NOMO-1 treated with dmso at 0.1 percent for 144 hours (cell line): ENCODE results near the gene FCRLA.
"Not testable (repeated sequence)": the region's sequence is repeated elsewhere in the genome, so short reads cannot be mapped to it uniquely, and the experiment has no call there.

Source experiments
- DNase-seq: peaks from one replicate; lab custom pipeline; 2025; ENCODE audit not compliant: unreplicated experiment; lab: John Stamatoyannopoulos, UW

The FCRLA gene, protein sequence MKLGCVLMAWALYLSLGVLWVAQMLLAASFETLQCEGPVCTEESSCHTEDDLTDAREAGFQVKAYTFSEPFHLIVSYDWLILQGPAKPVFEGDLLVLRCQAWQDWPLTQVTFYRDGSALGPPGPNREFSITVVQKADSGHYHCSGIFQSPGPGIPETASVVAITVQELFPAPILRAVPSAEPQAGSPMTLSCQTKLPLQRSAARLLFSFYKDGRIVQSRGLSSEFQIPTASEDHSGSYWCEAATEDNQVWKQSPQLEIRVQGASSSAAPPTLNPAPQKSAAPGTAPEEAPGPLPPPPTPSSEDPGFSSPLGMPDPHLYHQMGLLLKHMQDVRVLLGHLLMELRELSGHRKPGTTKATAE

DNA sequence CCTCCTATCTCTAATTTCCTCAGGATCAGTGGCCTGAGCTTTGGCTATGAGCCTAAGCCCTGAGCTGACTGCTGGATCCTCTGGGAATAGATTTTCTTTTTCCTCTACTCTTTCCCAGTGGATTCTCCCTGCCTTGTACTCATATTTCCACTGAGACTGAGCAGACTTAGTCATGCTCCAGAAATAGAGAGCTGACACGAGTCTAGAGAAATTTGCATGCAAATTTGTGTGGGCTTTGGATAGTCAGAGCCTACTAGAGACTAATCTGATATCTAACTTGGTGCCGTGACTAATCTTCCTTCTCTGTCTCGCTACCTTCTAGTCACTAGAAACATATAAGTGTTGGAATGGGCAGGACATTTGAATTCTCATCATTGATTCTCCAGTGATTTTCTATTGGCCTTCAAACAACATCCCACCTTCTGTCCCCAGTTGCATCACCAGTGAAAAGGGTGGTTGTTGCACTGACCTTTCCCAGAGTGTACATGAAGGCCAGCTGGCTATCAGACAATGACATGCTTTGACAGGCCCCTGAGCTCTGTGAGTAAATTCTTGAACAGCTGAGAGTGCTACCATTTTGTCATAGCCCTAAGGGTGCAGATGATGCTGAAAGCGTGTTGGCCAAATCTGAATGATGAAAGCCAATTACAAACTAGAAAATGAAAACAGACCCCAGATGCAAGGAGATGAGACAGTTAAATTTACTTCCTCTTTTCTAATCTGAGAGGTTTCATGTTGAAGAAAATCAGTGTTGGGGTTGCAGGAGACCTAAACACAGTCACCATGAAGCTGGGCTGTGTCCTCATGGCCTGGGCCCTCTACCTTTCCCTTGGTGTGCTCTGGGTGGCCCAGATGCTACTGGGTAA is at the start of gene FCRLA:
Gene FCRLA (plus strand): TSS at position 748 of the 866 bp plus-strand sequence. CDS start 36 bp downstream, at position 784.
- DNase-seq: peak; percentile 49

DNA sequence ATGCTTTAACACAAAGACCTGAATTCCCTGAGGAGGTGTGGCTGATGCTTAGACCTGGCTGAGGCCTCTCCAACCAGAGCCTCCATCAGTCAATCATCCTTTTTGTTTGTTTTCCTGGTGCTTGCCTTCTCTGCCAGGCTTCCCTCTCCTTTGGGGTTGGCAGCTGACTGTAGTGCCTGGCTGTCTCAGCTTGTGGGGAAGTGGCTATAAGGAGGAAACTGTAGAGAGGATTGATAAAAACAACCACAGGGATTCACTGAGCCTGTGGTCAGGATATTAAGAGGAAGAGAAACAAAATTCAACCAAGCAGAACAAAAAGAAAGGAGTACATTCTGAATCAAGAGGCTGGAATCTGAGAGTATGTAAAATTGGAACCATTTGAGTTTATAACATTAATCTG is 48.5 kb upstream of the FCRLA start:
- DNase-seq: not testable (repeated sequence)

DNA sequence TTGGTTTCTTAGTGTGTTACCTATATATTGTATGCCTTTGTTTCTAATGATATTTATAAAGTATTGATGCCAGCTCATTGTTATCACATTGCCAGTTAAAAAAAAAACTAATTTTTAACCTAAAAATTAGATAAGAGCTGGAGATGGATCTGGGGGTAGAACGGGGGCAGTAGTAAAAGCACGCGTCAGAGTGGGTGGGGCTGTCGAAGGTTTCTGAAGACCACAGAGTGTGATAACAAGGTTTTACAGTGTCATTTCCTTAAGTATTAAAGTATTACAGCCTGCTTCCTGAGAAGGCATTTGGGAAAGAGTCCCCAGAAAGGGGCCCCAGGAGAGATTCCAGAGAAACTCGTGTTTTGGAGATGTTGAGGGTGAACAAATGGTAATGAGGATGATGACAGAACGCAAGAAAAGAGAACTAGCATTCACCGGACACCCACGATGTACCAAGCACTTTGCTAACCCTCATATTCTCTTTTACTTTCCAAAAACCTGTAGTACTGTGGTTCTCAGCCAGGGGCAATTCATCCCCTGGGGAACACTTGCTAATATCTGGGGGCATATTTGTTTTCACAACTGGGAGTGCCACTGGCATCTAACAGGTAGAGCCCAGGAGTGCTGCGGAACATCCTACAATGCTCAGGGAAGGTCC is 45.2 kb upstream of the FCRLA start:
- DNase-seq: not testable (repeated sequence)

DNA sequence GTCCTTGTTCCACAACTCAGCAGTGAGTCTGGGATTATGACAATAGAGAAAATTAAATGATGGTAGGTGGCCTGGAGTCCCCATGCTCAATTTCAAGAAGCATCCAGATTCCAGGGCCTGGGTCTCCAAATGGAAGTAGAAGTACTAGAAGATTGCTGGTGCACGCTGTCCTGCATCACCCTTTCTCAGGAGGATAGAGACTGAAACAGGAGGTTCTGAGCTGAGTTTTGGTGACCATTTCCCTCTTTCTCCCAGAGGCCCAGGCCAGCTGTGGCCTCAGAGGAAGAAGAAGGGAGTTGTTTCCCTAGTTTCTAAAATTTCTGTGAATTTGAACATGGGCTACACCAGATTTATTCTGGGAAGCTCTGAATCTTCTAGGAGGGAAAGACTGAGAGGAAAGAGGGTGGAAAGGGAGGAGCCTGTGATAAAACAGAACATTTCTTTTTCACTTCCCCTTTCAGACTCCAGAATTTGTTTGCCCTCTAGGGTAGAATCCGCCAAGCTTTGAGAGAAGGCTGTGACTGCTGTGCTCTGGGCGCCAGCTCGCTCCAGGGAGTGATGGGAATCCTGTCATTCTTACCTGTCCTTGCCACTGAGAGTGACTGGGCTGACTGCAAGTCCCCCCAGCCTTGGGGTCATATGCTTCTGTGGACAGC is 44.2 kb upstream of the FCRLA start, which contains the start of gene FCGR2B:
Gene FCGR2B (plus strand): TSS at position 460 of the 656 bp plus-strand sequence. CDS start 99 bp downstream, at position 559.
- DNase-seq: not testable (repeated sequence)

DNA sequence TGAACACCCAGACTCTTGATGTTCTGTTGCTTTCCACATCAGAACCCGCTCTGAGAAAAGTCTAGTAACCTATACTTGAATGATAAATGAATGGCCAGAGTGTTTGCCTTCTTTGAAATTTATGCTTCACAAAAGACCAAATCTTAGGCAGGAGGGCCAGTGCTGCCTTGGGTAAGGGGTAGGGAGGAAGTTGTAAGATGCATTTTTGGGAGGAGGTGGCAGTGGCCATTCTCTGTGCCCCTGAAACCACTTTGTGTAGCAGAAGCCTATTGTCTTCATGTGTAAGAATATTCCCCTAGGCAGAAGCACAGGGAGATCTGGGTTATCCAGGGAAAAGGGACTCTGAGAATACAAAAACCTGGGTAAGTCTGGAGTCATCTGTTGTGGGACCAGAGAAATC is 43.5 kb upstream of the FCRLA start:
- not testable (repeated sequence) for DNase-seq

DNA sequence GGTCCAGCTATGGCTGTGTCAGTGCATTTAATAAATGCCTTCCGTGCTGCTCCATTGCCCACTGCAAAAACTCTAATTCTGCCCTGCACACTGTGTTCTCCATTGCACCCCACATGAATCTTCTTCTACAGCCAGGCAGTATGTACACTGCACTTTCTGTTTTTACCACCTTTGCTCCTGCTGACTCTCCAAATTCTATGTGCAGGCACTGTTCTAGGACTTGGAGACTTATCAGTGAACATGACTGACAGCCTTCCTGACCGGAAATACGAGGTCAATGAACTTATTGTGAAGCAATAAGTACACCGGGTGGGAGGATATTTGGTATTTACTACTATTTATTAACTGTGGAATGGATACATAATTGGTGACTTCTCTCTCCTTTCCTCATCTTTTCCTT is 42.3 kb upstream of the FCRLA start:
- not testable (repeated sequence) for DNase-seq

DNA sequence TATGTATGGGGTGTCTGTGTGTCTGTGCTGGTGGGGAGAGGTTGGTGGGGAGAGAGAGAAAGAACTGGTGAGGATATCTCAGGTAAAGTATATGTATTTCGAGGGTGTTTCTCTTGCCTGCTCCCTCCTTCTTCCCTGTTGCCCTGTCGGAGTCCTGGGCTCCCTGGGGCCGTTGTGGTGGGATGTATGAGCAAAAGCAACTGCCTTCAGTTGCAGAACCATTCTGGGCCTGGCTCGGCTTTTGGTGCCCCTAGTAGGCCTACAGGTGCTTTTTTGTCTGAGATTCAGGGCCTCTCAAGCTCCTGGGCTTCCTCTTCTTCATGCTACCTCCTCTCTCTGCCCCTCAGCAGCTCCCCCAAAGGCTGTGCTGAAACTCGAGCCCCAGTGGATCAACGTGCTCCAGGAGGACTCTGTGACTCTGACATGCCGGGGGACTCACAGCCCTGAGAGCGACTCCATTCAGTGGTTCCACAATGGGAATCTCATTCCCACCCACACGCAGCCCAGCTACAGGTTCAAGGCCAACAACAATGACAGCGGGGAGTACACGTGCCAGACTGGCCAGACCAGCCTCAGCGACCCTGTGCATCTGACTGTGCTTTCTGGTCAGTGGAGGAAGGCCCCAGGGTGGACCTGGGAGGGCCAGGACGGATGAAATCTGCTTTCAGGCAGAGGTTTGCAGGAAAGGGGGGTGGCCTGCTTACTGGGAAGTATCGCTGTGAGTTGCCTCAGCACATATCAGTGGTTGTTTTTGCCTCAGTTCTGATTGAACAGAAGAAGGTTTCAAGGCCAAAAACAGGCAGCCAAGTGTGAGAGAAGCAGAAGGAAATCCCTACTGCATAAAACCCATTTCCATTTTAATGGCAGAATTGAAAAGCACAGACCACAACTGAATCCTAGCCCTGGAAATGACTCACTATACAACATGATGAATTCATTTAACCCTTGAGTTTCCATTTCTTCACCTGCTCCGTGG is 35.7 kb upstream of the FCRLA start:
- DNase-seq: not testable (repeated sequence)

DNA sequence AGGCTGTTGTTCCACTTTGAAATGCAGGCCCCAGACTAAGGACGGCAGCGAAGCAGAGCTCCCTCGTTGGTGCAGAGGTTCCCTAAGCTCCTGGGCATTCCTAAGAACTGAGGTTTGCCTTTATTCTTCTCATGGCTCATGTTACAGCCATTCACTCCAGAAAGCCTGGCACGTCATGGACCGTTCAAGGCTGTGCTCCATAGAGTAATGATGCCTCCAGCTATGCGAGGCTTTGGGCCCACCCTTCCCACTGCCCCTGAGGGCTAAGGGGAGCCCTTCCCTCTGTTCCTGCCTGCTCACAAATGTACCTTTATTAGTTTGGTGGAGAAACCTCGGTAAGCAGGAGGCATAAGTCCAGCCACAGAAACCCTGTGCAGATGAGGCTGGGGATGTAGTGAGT is 33.6 kb upstream of the FCRLA start:
- DNase-seq: not testable (repeated sequence)

DNA sequence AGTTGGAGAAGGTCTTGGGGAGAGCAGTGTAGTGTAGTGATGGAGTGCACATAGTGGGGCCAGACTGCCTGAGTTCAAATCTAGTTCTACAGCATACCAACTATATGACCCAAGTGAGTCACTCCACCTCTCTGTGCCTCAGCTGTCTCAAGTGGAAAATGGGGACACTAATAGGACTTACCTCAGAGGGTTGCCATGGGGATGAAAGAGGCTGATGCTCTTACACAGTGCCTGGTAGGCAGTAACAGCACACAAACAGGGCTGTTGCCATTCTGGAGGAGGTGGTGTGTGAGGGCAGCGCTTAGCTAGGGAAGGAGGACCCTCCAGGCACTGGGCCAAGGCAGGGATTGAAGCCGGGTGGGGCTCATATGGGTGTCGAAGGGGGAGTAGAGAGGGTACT is 32.6 kb upstream of the FCRLA start:
- DNase-seq: not testable (repeated sequence)

DNA sequence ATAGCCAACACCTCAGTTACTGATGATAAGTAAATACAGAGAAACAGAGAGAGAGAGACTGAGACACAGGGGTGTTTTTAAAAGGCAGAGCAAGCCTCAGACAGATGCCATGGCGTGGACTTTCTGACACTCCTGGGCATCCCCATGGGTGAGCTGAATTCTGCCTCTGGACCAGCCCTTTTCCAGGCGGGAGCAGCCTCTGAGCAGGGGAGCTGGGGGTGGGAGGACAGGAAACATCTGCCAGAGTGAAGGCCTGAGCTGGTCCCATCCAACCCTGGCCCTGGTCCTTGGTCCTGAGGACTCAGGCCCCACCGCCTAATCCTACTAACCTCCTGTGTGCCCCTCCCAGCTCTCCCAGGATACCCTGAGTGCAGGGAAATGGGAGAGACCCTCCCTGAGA is 32.1 kb upstream of the FCRLA start:
- DNase-seq: not testable (repeated sequence)

DNA sequence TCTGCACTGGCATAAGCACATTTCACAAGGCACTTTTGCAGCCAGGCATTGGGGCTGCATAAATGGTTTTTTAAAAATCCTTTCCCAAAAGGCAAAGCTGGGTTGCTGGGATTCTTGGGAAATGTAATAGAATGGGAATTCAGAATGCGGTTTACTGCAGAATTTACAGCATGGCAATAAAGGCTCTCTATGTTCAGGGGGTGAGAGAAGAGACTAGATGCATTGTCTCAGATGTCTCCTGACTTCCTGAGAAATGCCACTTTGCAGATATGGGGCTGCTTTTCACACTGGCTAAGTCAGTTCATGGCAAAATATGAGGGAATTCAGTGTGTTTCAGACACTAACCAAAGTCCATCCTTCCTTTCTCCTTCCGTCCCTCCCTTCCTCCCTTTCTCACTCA is 30.6 kb upstream of the FCRLA start:
- no peak for DNase-seq

DNA sequence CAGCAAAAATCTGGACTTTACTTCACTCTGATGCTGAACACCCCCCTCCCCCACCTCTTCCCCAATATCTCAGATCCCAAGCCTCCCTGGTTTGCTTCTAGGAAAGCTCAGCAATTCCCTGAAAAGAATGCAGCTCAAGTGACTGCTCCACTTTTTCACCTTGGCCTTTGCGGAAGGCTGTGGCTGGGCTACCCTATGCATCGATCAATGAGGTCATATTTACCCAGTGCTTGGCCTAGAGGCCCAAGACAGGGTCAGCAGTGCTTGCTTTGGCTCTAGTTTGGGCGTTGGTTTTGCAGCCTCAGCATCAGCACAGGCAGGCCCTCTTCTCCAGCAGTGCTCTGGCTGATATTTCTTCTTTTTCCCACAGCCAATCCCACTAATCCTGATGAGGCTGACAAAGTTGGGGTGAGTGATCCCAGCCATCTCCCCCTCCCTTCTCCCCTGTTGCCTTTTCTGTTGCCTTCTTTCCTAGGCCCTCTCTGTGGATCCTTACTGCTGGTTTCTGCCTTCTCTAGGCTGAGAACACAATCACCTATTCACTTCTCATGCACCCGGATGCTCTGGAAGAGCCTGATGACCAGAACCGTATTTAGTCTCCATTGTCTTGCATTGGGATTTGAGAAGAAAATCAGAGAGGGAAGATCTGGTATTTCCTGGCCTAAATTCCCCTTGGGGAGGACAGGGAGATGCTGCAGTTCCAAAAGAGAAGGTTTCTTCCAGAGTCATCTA is 29.9 kb upstream of the FCRLA start:
- no peak for DNase-seq

DNA sequence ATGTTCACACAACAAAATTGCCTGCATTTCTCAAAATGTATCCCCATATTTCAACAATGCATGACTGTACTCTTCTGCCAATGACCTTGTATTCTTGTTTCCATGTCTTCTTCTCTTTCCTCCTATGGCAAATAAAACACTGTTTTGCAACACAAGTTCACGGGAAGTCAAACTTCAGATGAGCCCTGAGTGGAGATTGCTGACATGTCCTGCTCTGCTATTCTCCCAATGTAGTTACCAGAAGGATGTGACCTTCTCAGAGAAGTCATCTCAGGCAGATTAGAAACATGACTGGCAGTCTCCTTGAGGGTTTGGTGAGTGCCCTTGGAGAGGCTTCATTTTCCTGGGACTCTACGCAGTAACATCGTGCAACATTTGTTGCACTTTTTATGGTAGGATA is 28.5 kb upstream of the FCRLA start:
- DNase-seq: no peak

DNA sequence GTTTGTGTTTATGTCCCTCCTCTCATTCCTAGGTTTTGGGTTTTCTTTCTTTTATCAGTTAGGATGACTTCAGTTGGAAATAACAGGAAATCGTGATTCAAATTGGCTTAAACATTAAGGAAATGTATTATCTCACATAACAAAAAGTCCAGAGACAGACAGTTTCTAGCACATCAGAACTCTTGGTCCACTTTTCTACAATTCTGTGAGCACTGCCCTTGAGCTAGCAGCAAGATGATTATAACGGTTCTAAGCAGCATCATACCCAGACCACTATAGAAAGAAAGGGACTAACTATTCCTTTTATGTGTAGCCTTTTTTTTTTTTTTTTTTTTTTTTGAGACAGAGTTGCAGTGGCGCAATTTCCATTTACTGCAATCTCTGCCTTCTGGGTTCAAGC is 25.1 kb upstream of the FCRLA start:
- no peak for DNase-seq

DNA sequence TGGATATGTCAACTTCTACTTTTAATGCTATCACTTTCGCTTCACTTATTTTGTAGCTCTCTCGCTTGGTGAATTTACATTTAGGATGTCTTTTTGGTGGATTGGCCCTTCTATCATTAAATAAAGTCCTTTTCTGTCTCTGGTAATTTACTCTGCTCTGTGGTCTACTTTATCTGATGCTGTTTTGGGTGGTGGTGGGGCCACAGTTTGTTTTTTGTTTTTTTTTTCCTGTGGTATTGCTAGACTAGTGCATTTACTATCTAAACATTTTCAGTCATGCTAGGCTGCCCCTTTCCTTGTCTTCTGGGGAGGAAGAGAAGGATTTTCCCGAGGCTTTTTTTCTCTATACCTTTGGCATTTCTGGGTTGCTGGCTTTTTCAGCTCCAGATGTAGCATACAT is 18.1 kb upstream of the FCRLA start:
- DNase-seq: no peak

DNA sequence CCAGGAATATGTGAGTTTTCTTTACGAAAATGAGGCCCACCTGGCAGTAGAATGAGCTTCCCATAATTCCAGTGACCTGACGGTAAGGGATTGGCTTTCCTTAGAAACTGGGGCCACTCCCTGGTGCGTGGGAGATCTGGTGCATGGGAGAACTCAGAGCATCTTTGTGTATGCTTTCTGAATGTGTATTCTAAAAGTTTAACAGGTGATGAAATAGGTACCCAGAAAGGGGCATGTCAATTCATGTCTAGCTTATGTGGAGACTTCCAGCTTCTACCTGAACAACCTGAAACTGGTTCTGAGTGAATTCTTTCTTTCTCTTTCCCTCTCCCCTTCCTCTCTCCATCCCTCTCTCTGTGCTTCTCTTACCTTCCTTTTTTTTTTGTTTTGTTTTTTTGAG is 15.2 kb upstream of the FCRLA start:
- DNase-seq: no peak

DNA sequence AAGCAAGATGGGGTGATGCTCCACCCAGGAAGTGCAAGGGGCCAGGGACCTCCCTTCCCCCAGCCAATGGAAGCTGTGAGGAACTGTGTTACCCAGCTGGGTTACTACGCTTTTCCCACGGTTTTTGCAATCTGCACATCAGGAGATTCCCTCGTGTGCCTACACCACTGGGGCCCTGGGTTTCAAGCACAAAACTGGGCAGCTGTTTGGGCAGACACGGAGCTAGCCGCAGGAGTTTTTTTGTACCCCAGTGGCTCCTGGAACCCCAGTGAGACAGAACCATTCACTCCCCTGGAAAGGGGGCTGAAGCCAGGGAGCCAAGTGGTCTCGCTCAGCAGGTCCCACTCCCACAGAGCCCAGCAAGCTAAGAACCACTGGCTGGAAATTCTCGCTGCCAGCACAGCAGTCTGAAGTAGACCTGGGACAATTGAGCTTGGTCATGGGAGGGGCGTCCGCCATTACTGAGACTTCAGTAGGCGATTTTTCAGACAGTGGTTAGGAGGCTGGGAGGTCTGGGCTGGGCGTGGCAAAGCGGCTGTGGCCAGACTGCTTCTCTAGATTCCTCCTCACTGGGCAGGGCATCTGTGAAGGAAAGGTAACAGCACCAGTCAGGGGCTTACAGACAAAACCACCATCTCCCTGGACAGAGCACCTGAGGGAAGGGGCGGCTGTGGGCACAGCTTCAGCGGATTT is 13.9 kb upstream of the FCRLA start:
- DNase-seq: not testable (repeated sequence)

DNA sequence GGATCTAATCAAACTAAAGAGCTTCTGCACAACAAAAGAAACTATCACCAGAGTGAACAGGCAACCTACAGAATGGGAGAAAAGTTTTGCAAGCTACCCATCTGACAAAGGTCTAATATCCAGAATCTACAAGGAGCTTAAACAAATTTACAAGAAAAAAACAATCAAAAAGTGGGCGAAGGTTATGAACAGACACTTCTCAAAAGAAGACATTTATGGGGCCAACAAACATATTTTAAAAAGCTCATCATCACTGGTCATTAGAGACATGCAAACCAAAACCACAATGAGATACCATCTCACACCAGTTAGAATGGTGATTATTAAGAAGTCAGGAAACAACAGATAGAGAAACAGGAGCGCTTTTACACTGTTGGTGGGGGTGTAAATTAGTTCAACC is 8.7 kb upstream of the FCRLA start:
- DNase-seq: not testable (repeated sequence)
